M059J (cell line): ENCODE data around the gene PNMT. TPM values are rescaled to one million over a fixed set of nuclear protein-coding genes. Genes with fewer than 3 reads are reported as not detected.
"Not testable (repeated sequence)": the region's sequence is repeated elsewhere in the genome, so short reads cannot be mapped to it uniquely, and the experiment has no call there.

Experiments
- DNase-seq: peaks from one replicate; pipeline ENCODE4 v3.0.0-alpha.2; 2012; ENCODE audit warnings: low read depth
- total RNA-seq: library from RNA; depleted of rRNA; stranded (reverse); fragments of >200 nt; shearing (Covaris generic); gene quantifications from 2 replicates; pipeline ENCODE4 v1.2.3, GENCODE V29; 2014; rRNA removed

Gene PNMT
- total RNA-seq, 1 experiment from 2014 or later = not detected

DNA sequence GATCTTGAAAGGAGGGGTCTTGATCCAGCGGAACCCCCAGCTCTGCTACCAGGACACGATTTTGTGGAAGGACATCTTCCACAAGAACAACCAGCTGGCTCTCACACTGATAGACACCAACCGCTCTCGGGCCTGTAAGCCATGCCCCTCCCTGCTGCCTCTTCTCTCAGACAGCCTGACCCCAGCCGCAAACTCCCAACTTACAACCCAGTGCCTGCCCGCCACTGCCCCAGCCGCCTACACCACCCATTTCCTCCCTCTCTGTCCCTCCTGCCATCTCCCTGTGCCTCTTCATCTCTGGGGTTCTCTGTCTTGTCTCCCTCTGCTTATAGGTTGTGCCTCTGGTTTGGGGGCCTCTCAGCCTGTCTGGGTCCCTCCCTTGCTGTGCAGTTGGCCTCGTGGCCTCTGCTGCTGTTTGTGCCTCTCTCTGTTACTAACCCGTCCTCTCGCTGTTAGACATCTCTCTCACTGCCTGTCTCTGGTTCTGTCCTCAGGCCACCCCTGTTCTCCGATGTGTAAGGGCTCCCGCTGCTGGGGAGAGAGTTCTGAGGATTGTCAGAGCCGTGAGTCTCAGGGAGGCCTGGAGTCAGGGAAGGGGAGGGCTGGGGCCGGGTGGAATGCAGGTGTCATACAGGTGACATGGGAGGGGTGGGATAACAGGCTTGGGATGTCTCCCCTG lies 41.2 kb downstream of the PNMT start:
- no peak for DNase-seq

GRCh38 chr17:39709998-39710964 lies 42.0 kb downstream of the PNMT start:
- no peak for DNase-seq

DNA sequence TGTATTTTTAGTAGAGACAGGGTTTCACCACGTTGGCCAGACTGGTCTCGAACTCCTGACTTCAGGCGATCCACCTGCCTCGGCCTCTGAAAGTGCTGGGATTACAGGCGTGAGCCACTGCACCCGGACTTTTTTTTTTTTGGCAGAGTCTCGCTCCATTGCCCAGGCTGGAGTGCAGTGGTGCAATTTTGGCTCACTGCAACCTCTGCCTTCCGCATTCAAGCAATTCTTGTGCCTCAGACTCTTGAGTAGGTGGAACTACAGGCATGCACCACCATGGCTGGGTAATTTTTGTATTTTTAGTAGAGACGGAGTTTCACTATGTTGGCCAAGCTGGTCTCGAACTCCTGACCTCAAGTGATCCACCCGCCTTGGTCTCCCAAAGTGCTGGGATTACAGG lies 42.8 kb downstream of the PNMT start:
- DNase-seq = not testable (repeated sequence)

- DNase-seq = no peak
Observed at GRCh38 chr17:39711851-39712250, 43.6 kb downstream of the PNMT start.

GRCh38 chr17:39714234-39714633 lies 46.0 kb downstream of the PNMT start:
- no peak for DNase-seq

GRCh38 chr17:39715375-39716072 lies 47.3 kb downstream of the PNMT start:
- DNase-seq = no peak

DNA sequence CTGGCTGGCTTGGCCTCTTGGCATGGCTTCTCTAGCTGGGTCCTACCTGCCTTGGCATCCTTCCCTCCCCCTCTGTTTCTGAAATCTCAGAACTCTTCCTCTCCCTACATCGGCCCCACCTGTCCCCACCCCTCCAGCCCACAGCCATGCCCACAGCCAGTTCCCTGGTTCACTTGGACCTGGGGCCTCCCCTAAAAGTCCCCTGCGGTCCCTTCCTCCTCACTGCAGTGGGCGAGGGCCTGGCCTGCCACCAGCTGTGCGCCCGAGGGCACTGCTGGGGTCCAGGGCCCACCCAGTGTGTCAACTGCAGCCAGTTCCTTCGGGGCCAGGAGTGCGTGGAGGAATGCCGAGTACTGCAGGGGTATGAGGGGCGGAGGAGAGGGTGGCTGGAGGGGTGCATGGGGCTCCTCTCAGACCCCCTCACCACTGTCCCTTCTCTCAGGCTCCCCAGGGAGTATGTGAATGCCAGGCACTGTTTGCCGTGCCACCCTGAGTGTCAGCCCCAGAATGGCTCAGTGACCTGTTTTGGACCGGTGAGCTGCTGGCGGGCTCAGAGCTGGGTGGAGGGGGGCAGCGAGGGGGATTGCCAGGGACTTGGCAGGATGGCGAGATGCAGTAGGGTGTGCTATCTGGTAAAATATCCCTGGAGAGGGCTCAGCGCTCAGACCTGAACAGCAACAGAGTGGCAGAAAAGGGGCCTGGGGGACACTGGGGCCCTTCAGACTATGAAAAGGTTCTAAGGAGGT lies 48.0 kb downstream of the PNMT start:
- no peak for DNase-seq

DNA sequence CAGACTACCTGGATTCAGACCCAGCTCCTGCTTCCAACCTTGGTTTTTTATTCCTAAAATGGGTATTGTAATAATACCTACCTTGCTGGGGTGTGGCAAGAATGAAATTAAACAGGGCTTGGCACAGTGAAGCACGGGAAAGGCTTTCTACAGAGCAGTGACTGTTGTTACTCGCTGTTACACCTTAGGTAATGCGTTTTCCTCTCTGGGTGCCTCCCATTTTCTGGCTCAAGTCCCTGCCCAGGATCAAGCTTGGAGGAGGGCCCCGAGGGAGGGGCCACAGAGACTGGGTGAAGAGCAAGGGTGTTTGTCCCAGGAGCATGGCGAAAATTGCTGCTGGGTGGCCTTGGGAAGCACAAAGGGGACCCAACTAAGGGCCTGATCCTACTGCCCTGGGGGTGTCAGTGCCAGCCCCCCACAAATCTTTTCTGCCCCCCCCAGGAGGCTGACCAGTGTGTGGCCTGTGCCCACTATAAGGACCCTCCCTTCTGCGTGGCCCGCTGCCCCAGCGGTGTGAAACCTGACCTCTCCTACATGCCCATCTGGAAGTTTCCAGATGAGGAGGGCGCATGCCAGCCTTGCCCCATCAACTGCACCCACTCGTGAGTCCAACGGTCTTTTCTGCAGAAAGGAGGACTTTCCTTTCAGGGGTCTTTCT lies 48.8 kb downstream of the PNMT start:
- no peak for DNase-seq

DNA sequence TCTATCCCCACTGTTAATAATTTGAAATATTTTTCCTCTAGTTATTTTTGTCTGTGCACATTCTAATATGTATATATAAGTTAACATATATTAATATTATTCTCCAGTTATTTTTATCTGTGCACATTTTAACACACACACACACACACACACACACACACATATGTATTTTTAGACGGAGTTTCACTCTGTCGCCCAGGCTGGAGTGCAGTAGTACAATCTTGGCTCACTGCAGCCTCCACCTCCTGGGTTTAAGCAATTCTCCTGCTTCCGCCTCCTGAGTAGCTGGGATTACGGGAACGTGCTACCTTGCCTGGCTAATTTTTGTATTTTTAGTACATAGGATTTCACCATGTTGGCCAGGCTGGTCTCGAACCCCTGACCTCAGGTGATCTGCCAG lies 49.4 kb downstream of the PNMT start:
- no peak for DNase-seq

GRCh38 chr17:39719563-39720355 lies 51.5 kb downstream of the PNMT start:
- no peak for DNase-seq

Other genes starting within 250 kb of the PNMT start
- 15.3 and 18.7 TPM in 2 replicates for gene MED1, start 217.2 kb upstream of the PNMT start, total RNA-seq
- gene CDK12, start 207.0 kb upstream of the PNMT start, total RNA-seq = 21.5 and 30.7 TPM in 2 replicates
- not detected in 2 replicates for gene NEUROD2, start 60.5 kb upstream of the PNMT start, total RNA-seq
- gene PPP1R1B, start 41.5 kb upstream of the PNMT start, total RNA-seq = not detected in 2 replicates
- 20.8 and 33.1 TPM in 2 replicates for gene STARD3, start 31.3 kb upstream of the PNMT start, total RNA-seq
- 0.05 TPM in 1 of 2 replicates, not detected in the other for gene TCAP, start 3.1 kb upstream of the PNMT start, total RNA-seq
- gene PGAP3, start 19.6 kb downstream of the PNMT start, total RNA-seq = 9.2 and 13.0 TPM in 2 replicates
- 1.2 and 1.8 TPM in 2 replicates for gene ERBB2, start 31.6 kb downstream of the PNMT start, total RNA-seq
- 84.5 and 89.4 TPM in 2 replicates for gene MIEN1, start 62.1 kb downstream of the PNMT start, total RNA-seq
- gene GRB7, start 69.5 kb downstream of the PNMT start, total RNA-seq = not detected in 2 replicates
- not detected in 2 replicates for gene IKZF3, start 195.9 kb downstream of the PNMT start, total RNA-seq
- gene ZPBP2, start 199.7 kb downstream of the PNMT start, total RNA-seq = not detected in 2 replicates